Measurements from ENCODE around the gene NACC2.
"Not testable (repeated sequence)": the region's sequence is repeated elsewhere in the genome, so short reads cannot be mapped to it uniquely, and the experiment has no call there.

The NACC2 gene

GRCh38 chr9:135969064-135969683 is 125.9 kb downstream of the NACC2 start:
- peak; percentile 17 to 69 for DNase-seq (ENCODE audit: low read depth in 2 of 2)
- TF ChIP-seq CTCF (IDR thresholded peaks at IDR 0.05; ENCODE audit: low read depth, low read length): no peak
- H3K4me3 ChIP-seq (replicated peaks in 1 of 2; ENCODE audit: low read depth in 2 of 2, low read length in 2 of 2): no peak overlapping the region

- H3K4me3 ChIP-seq (replicated peaks in 1 of 2; ENCODE audit: low read depth in 2 of 2, low read length in 2 of 2): no peak overlapping the region
These were observed 126.5 kb downstream of the NACC2 start for GRCh38 chr9:135968601-135969000.

GRCh38 chr9:135968083-135968476 is 127.0 kb downstream of the NACC2 start:
- no peak overlapping the region for H3K4me3 ChIP-seq (replicated peaks in 1 of 2; ENCODE audit: low read depth in 2 of 2, low read length in 2 of 2)
- no peak for TF ChIP-seq CTCF (IDR thresholded peaks at IDR 0.05; ENCODE audit: low read depth, low read length)
- DNase-seq (ENCODE audit: low read depth in 2 of 2): no peak

More at GRCh38 chr9:135968601-135969000, 126.5 kb downstream of the NACC2 start:
- no peak for TF ChIP-seq CTCF (IDR thresholded peaks at IDR 0.05; ENCODE audit: low read depth, low read length)
- DNase-seq (ENCODE audit: low read depth in 2 of 2): peak in 1 of 2 donors; percentile 66

- not testable (repeated sequence) for DNase-seq (ENCODE audit: low read depth in 2 of 2); H3K4me3 ChIP-seq (replicated peaks in 1 of 2; ENCODE audit: low read depth in 2 of 2, low read length in 2 of 2)
These were observed 128.2 kb downstream of the NACC2 start for GRCh38 chr9:135966916-135967260.

- no peak for TF ChIP-seq CTCF (IDR thresholded peaks at IDR 0.05; ENCODE audit: low read depth, low read length)
- DNase-seq (ENCODE audit: low read depth in 2 of 2): no peak
- H3K4me3 ChIP-seq (replicated peaks in 1 of 2; ENCODE audit: low read depth in 2 of 2, low read length in 2 of 2): no peak overlapping the region
These were observed 129.8 kb downstream of the NACC2 start for GRCh38 chr9:135965124-135965756.

GRCh38 chr9:135963938-135964337 is 131.2 kb downstream of the NACC2 start:
- TF ChIP-seq CTCF (IDR thresholded peaks at IDR 0.05; ENCODE audit: low read depth, low read length): no peak
- no peak overlapping the region for H3K4me3 ChIP-seq (replicated peaks in 1 of 2; ENCODE audit: low read depth in 2 of 2, low read length in 2 of 2)
- no peak for DNase-seq (ENCODE audit: low read depth in 2 of 2)

- H3K4me3 ChIP-seq (replicated peaks in 1 of 2; ENCODE audit: low read depth in 2 of 2, low read length in 2 of 2): no peak overlapping the region
- DNase-seq (ENCODE audit: low read depth in 2 of 2): no peak
- no peak for TF ChIP-seq CTCF (IDR thresholded peaks at IDR 0.05; ENCODE audit: low read depth, low read length)
These were observed 131.8 kb downstream of the NACC2 start for GRCh38 chr9:135963338-135963737.

Measured in cardiac fibroblast (primary cell).